CD14-positive monocyte (primary cell): Measurements from ENCODE around the gene CEACAM6. TPM values are rescaled to one million over a fixed set of nuclear protein-coding genes. Genes with fewer than 3 reads are reported as not detected.

ENCODE experiments used
- DNase-seq, 3 donors: peaks; one replicate each; pipeline ENCODE4 v3.0.0-alpha.2; 2011 to 2022
- H2AFZ ChIP-seq: 2 replicates; pipeline ENCODE4 v1.6.0; 2012; ENCODE audit warnings: mild to moderate bottlenecking, low read depth, low read length, inconsistent platforms; ENCODE audit not compliant: insufficient read depth, poor library complexity, severe bottlenecking
- H3K27ac ChIP-seq, 2 donors: 1 replicate in 1 of 2; 2 replicates in 1 of 2; pipeline ENCODE4 v1.5.1; 2012 to 2013; ENCODE audit warnings: low read length in 2 of 2, control low read depth in 1 of 2, inconsistent platforms in 1 of 2, low read depth in 1 of 2, mild to moderate bottlenecking in 1 of 2
- H3K27me3 ChIP-seq, 2 donors: one replicate each; pipeline versions ENCODE4 v1.6.0 to v1.6.1; 2011 to 2013; ENCODE audit warnings: low read length in 2 of 2; ENCODE audit not compliant: control insufficient read depth in 2 of 2, insufficient read depth in 2 of 2
- H3K36me3 ChIP-seq, 2 donors: replicated peaks in 1 of 2; 1 replicate in 1 of 2; 2 replicates in 1 of 2; pipeline versions ENCODE4 v1.5.1 to v1.6.1; 2012 to 2013; ENCODE audit warnings: low read length in 2 of 2, control low read depth in 1 of 2, inconsistent platforms in 1 of 2, mild to moderate bottlenecking in 1 of 2; ENCODE audit not compliant: insufficient read depth in 2 of 2, control insufficient read depth in 1 of 2
- H3K4me1 ChIP-seq, 2 donors: 1 replicate in 1 of 2; 2 replicates in 1 of 2; pipeline versions ENCODE4 v1.5.1 to v1.6.1; 2012 to 2013; ENCODE audit warnings: low read length in 2 of 2, control low read depth in 1 of 2, inconsistent platforms in 1 of 2, mild to moderate bottlenecking in 1 of 2, moderate library complexity in 1 of 2; ENCODE audit not compliant: insufficient read depth in 2 of 2, control insufficient read depth in 1 of 2
- H3K4me2 ChIP-seq: replicated peaks from 2 replicates; pipeline ENCODE3; 2012; ENCODE audit warnings: low read length, moderate library complexity, mild to moderate bottlenecking; ENCODE audit not compliant: poor library complexity, severe bottlenecking; ENCODE audit errors: extremely low read depth
- H3K4me3 ChIP-seq, 3 experiments: fragments of 200-600 bp in 1 of 3; sonication (generic) in 1 of 3; replicated peaks in 1 of 3; 1 replicate in 2 of 3; 2 replicates in 1 of 3; pipeline ENCODE4 v1.5.1; 2011 to 2013; ENCODE audit warnings: low read length in 3 of 3, mild to moderate bottlenecking in 3 of 3, control low read depth in 2 of 3, low read depth in 2 of 3, inconsistent platforms in 1 of 3, moderate library complexity in 1 of 3
- H3K79me2 ChIP-seq: 2 replicates; pipeline ENCODE4 v1.6.0; 2012; ENCODE audit warnings: mild to moderate bottlenecking, control low read depth, inconsistent platforms, low read length, moderate library complexity; ENCODE audit not compliant: insufficient read depth
- H3K9ac ChIP-seq: 2 replicates; pipeline ENCODE4 v1.6.0; 2017; ENCODE audit warnings: low read length, mild to moderate bottlenecking; ENCODE audit not compliant: insufficient read depth, poor library complexity, severe bottlenecking
- H3K9me3 ChIP-seq, 2 donors: replicated peaks in 1 of 2; 1 replicate in 1 of 2; 2 replicates in 1 of 2; pipeline versions ENCODE4 v1.5.1 to v1.6.1; 2012 to 2013; ENCODE audit warnings: low read length in 2 of 2, control low read depth in 1 of 2; ENCODE audit not compliant: control insufficient read depth in 1 of 2, insufficient read depth in 1 of 2
- H4K20me1 ChIP-seq: 2 replicates; pipeline ENCODE4 v1.6.0; 2012; ENCODE audit warnings: mild to moderate bottlenecking, low read length, control low read depth, moderate library complexity; ENCODE audit not compliant: insufficient read depth
- H3K27ac Mint-ChIP-seq, 7 donors: one replicate each; pipeline ENCODE4 v1.8.0; 2020; ENCODE audit warnings: mild to moderate bottlenecking in 7 of 7, mixed read lengths in 7 of 7, moderate library complexity in 6 of 7, inconsistent platforms in 2 of 7
- H3K27me3 Mint-ChIP-seq, 3 donors: one replicate each; pipeline ENCODE4 v1.8.0; 2021 to 2022; ENCODE audit warnings: low read depth in 3 of 3, mild to moderate bottlenecking in 3 of 3, mixed read lengths in 3 of 3, moderate library complexity in 3 of 3, inconsistent platforms in 1 of 3
- H3K36me3 Mint-ChIP-seq, 2 donors: one replicate each; pipeline ENCODE4 v1.8.0; 2020; ENCODE audit warnings: mixed read lengths in 2 of 2, inconsistent platforms in 1 of 2, mild to moderate bottlenecking in 1 of 2
- H3K4me1 Mint-ChIP-seq: one replicate; pipeline ENCODE4 v1.8.0; 2020; ENCODE audit warnings: mild to moderate bottlenecking, mixed read lengths
- H3K4me3 Mint-ChIP-seq, 2 donors: one replicate each; pipeline ENCODE4 v1.8.0; 2020; ENCODE audit warnings: mild to moderate bottlenecking in 2 of 2, mixed read lengths in 2 of 2, moderate library complexity in 1 of 2
- H3K9me3 Mint-ChIP-seq, 7 donors: one replicate each; pipeline ENCODE4 v1.8.0; 2020 to 2022; ENCODE audit warnings: mixed read lengths in 7 of 7, mild to moderate bottlenecking in 6 of 7, moderate library complexity in 6 of 7, inconsistent platforms in 2 of 7
- WGBS: methylation state at CpG from one replicate; pipeline ENCODE4 v1.1.5; 2013; ENCODE audit warnings: missing lambda C conversion rate; ENCODE audit not compliant: insufficient coverage; 5-methylcytosine and 5-hydroxymethylcytosine counted together
- intact Hi-C, 2 donors: fragments of 100-400 bp; cut with micrococcal nuclease; formaldehyde crosslinking; loops; one replicate each; pipeline versions ENCODE4 v1.15.0 to v1.15.1; 2023
- polyA plus RNA-seq, 3 donors: library from polyadenylated mRNA; depleted of rRNA in 1 of 3; unstranded in 2 of 3; stranded (reverse) in 1 of 3; fragments of 300-500 nt in 2 of 3; fragments of >200 nt in 1 of 3; fragmentation: Illumina TruSeq in 2 of 3; gene quantifications; 1 replicate in 2 of 3; 2 replicates in 1 of 3; pipeline ENCODE4 v1.2.3, GENCODE V29; 2012 to 2021
- TF ChIP-seq, protein P1 (sequence below): fragments of 200-600 bp; IDR thresholded peaks from one replicate; pipeline ENCODE4 v1.8.0; 2022; ENCODE audit warnings: antibody characterized with exemption, mild to moderate bottlenecking

The CEACAM6 gene
- polyA plus RNA-seq, 3 donors, result 0.07 TPM; not detected in 2

DNA sequence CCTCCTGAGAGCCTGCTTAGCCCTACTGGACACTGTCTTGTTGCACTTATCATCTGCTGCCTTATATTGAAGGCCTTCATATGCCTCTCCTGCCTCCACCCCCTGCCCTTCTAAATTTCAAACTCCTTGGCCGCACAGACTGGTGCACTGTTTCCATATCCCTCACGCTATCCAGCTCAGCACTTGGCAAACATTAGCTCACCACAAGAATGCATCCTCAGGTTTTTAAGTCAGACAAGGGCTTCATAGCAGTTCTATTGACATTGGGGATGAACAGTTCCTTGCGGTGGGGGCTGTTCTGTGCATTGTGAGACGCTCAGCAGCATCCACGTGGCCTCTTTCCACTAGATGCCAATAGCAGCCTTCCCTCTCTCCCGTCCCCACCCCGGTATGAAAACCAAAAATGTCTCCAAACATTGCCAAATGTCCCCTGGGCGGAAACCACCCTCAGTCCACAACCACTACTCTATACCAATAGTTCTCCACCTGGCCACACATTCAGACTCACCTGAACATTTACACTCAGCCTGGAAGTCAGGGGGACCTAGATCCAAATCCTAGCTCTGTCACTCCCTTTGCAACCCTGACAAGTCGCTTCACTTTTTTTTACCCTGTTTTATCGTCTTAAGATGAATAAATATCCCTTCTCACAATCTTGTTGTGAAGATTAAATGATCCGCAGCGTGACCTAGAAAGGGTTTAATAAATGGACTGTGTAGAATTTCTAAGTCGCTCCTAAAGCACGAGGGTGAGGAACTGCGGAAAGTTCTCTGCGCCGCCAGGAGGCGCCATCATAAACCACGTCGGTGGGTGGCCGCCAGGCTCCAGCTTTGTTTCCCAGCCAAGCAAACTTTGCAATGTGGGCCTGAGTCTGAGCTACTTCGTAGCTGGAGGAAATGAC lies 37.4 kb downstream of the CEACAM6 start:
- no peak overlapping the region for H3K4me3 ChIP-seq
- H3K36me3 ChIP-seq, result no peaks in the 10 kb centered on the region
- 34% methylated on average over 17 of the region's 22 CpGs for WGBS
- H3K36me3 Mint-ChIP-seq, result peaks cover 4% of the 10 kb centered on the region in 2 donors
- H3K4me1 ChIP-seq, result peaks cover 34 to 38% of the 10 kb centered on the region in 2 donors
- no peaks in the 10 kb centered on the region for H4K20me1 ChIP-seq
- peaks cover 39% of the 10 kb centered on the region for H3K4me1 Mint-ChIP-seq
- TF ChIP-seq, protein P1, sequence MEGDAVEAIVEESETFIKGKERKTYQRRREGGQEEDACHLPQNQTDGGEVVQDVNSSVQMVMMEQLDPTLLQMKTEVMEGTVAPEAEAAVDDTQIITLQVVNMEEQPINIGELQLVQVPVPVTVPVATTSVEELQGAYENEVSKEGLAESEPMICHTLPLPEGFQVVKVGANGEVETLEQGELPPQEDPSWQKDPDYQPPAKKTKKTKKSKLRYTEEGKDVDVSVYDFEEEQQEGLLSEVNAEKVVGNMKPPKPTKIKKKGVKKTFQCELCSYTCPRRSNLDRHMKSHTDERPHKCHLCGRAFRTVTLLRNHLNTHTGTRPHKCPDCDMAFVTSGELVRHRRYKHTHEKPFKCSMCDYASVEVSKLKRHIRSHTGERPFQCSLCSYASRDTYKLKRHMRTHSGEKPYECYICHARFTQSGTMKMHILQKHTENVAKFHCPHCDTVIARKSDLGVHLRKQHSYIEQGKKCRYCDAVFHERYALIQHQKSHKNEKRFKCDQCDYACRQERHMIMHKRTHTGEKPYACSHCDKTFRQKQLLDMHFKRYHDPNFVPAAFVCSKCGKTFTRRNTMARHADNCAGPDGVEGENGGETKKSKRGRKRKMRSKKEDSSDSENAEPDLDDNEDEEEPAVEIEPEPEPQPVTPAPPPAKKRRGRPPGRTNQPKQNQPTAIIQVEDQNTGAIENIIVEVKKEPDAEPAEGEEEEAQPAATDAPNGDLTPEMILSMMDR, result peak; percentile 89
- H3K79me2 ChIP-seq, result no peaks in the 10 kb centered on the region
- no peak overlapping the region for H3K27ac ChIP-seq
- H3K9ac ChIP-seq, result no peak overlapping the region
- intact Hi-C loops, result loop anchor here (1.0 to 2.0 kb wide), 2 partner anchors 28 to 29 kb away; no protein-coding TSS in a partner anchor
- peaks cover 13 to 19% (median 15%) of the 10 kb centered on the region in 3 donors for H3K27me3 Mint-ChIP-seq
- H3K4me2 ChIP-seq, result no peak overlapping the region
- DNase-seq, result peak; percentile 53 to 67 (median 57)
- no peaks in the 10 kb centered on the region for H3K9me3 Mint-ChIP-seq
- H3K9me3 ChIP-seq, result no peaks in the 10 kb centered on the region
- no peak overlapping the region for H2AFZ ChIP-seq
- no peak overlapping the region for H3K27ac Mint-ChIP-seq
- H3K4me3 Mint-ChIP-seq, result peak overlapping the region in 1 of 2 donors; percentile 26
- peaks cover 2% of the 10 kb centered on the region in 2 donors for H3K27me3 ChIP-seq

DNA sequence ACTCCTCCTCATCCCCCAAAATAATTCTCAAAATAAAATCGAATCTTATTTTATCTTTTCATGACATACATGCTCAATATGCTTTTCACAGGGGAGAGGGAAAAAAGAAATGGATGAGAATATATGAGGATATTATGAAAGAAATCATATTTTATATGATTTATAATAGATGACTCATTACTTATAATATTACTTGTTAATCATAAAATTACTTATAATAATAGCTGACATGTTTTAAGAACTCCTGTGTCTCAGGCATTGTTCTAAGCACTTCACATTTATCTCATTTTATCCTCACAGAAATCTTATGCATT lies 38.0 kb downstream of the CEACAM6 start:
- Histone ChIP-seq H4K20me1 (no peaks in the 10 kb centered on the region), H3K4me1 (peaks cover 39 to 41% of the 10 kb centered on the region in 2 donors), H3K79me2 (peaks cover 4% of the 10 kb centered on the region), H3K36me3 (no peaks in the 10 kb centered on the region), H3K9ac (no peak overlapping the region), H2AFZ (no peak overlapping the region), H3K4me3 (no peak overlapping the region), H3K9me3 (no peaks in the 10 kb centered on the region), H3K27ac (no peak overlapping the region), H3K4me2 (no peak overlapping the region), H3K27me3 (peaks cover 2% of the 10 kb centered on the region in 2 donors)
- intact Hi-C loops, result loop anchor here (1.0 to 2.0 kb wide), 2 partner anchors 27 to 28 kb away; no protein-coding TSS in a partner anchor
- no peak for DNase-seq
- peak overlapping the region in 1 of 2 donors; percentile 26 for H3K4me3 Mint-ChIP-seq
- no peaks in the 10 kb centered on the region for H3K9me3 Mint-ChIP-seq
- WGBS, result no CpG with 5 or more reads among the region's 1 CpG
- peaks cover 5 to 10% of the 10 kb centered on the region in 2 donors for H3K36me3 Mint-ChIP-seq
- TF ChIP-seq, protein P1, result peak; percentile 45
- H3K4me1 Mint-ChIP-seq, result peaks cover 42% of the 10 kb centered on the region
- no peak overlapping the region for H3K27ac Mint-ChIP-seq
- H3K27me3 Mint-ChIP-seq, result peaks cover 13 to 20% (median 15%) of the 10 kb centered on the region in 3 donors
